Upper lobe of left lung (tissue), 4 donors: Measurements from ENCODE around the gene PHF2.

Experiments
- EP300 ChIP-seq, 4 donors: sonication (generic); formaldehyde crosslinking; IDR thresholded peaks; one replicate each; pipeline ENCODE4 v1.5.1; 2017; ENCODE audit warnings: antibody characterized with exemption in 4 of 4, control low read depth in 2 of 4
- TF ChIP-seq, protein P1 (sequence below), 6 experiments: fragments of 450-650 bp in 4 of 6; fragments of 200-600 bp in 2 of 6; sonication (generic) in 2 of 6; IDR thresholded peaks; one replicate each; pipeline ENCODE4 v1.5.1; 2016 to 2019; ENCODE audit warnings: antibody characterized with exemption in 6 of 6

DNA sequence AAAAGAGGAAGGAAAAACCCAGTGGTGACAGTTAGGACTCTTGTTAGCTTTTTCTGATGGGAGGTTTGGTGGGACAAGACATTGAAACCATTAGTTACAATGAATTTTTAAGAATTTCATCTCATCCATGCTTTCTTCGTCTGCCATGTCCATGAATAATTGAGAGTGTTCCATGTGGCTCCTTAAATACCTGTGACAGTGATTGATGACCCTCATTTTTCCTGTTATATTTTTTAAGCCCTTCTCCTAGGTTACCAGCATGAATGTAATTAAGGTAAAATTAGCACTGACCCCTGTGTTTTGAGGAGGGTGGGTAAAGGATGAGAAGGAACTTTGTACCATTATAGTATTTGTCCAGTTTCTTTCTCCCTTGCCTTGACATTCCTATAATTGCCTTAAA, 23.5 kb upstream of the PHF2 start:
- TF ChIP-seq, protein P1, sequence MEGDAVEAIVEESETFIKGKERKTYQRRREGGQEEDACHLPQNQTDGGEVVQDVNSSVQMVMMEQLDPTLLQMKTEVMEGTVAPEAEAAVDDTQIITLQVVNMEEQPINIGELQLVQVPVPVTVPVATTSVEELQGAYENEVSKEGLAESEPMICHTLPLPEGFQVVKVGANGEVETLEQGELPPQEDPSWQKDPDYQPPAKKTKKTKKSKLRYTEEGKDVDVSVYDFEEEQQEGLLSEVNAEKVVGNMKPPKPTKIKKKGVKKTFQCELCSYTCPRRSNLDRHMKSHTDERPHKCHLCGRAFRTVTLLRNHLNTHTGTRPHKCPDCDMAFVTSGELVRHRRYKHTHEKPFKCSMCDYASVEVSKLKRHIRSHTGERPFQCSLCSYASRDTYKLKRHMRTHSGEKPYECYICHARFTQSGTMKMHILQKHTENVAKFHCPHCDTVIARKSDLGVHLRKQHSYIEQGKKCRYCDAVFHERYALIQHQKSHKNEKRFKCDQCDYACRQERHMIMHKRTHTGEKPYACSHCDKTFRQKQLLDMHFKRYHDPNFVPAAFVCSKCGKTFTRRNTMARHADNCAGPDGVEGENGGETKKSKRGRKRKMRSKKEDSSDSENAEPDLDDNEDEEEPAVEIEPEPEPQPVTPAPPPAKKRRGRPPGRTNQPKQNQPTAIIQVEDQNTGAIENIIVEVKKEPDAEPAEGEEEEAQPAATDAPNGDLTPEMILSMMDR (IDR thresholded peaks at IDR 0.05) = no peak
- TF ChIP-seq EP300 (IDR thresholded peaks at IDR 0.05) = no peak
